ENCODE measurements around the gene OR2T27.
"Not testable (repeated sequence)": the region's sequence is repeated elsewhere in the genome, so short reads cannot be mapped to it uniquely, and the experiment has no call there.

OR2T27 gene, protein sequence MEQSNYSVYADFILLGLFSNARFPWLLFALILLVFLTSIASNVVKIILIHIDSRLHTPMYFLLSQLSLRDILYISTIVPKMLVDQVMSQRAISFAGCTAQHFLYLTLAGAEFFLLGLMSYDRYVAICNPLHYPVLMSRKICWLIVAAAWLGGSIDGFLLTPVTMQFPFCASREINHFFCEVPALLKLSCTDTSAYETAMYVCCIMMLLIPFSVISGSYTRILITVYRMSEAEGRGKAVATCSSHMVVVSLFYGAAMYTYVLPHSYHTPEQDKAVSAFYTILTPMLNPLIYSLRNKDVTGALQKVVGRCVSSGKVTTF

DNA sequence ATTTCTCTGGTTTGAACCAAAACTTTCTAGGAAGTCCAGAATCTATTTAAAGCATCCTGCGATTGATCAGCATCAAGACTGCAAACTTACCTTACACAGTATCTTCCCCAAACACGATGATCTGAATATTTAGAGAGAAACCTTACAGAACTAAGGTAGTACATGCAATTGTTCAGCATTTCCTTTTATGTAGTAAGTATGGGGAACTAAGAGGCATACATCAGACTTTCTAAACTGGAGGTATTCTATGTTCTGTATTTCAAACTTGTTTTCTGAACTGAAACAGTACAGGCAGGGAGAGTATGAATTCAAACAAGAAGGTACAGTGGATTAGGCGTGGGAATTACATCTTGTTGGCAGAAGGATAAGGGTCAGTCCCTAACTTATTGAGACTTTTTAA, at the start of gene OR2T27:
Gene OR2T27, minus strand, starts transcription at position 175 of the 400 bp plus-strand sequence. CDS start 4,644 bp downstream, outside the sequence.
- DNase-seq: not testable (repeated sequence)

DNA sequence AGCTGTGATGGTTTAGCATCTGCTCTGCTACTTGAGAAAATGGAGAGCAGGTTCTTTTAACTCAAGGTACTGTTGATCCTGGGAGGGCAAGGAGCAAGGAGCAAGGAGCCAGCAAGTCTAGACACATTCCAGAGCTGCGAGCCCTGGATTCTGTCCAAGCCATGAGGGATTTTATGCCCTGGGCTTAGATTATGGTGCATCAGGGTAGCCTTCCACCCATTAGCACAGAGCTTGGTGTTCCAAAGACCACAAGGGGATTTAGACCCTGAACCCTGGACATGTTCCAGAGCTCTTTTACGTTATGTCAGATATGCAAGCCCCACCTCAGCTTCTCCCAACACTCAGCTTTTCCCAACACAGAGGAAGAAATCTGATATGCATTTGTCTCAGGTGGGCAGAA, 49.3 kb upstream of the OR2T27 start:
- DNase-seq: peak in 1 of 6 experiments; percentile 1

DNA sequence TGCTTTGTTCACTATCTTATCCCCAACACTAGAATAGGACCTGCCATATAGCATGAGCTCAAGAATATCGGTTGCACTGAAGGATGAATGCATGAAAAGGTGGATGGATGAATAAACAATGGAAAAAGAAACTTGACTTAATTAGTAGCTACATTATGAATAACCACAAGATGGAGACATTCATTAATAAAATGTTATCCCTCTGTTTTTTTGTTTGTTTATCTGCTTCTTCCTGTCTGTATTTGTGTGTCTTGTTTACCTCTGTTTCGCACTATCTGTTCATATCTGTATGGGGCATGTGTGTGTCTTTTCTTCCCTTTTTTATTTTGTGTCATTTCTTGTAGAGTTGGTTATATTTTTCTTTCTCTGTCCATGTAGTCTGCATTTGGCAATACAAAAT, 48.3 kb upstream of the OR2T27 start:
- DNase-seq: no peak

DNA sequence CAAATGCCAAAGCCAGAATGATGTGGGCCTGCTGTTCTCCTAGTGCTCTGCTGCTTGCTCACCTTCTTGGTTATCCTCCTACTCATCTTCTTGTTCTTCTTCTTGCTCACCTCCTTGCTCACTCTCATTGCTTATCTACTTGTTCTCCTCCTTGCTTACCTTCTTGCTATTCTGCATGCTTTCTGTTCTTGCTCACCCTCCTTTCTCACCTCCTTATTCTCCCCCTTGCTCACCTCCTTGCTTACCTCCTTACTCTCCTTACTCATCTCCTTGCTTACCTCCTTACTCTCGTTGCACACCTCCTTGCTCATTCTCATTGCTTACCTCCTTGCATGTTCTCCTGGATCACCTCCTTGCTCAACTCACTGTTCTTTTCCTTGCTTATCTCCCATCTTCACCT, 47.4 kb upstream of the OR2T27 start, which contains the start of gene OR14I1:
Gene OR14I1, minus strand, starts transcription at position 53 of the 400 bp plus-strand sequence.
- no peak for DNase-seq

DNA sequence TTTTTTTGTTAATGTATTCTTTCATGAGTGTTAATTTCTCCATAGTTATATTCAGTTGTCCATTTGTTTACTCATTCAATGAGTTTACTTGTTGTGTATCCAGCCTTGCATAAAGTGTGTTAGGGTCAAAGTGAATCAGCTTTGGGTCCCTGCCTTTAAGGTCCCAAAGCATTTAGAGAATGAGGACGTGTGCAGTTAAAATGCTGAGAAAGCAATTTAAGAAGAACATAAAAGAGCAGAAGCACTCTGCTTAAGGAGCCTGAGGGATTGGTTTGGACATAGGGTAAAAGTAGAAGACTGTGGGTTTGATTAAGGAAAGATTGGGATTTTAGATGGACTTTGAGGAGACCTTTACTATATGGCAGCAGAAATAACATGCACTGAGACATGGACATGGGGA, 43.8 kb upstream of the OR2T27 start:
- no peak for DNase-seq

DNA sequence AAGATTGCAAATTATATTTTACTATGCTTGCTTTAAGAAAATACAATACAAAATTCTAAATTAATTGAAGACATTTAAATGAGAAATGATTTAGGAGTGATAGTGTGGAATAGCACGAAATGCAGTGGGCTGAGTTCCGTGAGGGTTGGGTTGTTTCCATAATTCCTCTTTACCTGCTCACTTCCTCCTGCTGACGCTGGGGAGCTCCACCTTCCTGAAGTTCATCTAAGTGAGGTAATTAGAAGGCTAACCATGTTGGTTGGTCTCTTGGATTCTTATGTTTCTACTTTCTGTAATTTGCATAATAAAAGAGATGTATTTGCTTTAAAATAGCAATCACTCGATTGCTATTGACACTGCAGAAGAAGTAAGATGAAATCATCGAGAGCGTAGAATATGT, 42.6 kb upstream of the OR2T27 start:
- DNase-seq: no peak

DNA sequence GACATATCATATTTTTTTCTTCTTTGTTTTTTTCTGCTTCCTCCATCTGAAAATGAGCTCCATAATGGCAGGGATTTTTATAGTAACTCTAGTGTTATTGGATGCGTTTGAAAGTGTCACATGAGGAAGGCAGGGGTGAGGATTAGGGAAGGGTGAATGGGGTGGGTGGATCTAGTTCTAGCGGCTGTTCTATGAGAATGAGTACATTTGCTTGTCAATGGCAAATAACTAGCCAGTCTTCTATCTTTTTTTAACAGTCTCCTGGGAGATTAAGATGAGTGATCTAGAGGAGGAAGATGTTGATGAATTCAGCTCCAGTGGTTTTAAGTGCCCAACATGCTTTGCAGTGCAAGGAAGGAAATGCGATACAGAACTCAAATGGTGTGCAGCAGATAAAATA, 41.4 kb upstream of the OR2T27 start:
- no peak for DNase-seq

DNA sequence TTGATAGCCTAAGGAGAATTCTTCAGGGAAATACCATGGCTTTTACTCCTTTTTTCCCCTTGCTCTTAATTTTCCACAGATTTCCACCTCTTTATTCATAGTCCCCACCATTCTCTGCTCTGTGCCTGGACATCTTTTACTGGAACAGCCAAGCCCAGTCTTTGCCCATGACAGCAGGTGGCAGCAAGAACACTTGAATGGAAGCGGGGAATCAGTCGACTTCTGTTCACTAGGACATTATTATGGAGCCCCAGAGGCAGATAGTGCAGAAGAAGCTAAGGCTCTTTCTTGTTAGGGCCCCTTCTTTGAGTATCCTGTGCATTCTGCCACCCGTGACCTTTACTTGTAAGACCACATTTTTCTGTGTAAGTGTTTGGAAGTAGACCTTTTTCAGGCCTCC, 40.9 kb upstream of the OR2T27 start:
- no peak for DNase-seq

DNA sequence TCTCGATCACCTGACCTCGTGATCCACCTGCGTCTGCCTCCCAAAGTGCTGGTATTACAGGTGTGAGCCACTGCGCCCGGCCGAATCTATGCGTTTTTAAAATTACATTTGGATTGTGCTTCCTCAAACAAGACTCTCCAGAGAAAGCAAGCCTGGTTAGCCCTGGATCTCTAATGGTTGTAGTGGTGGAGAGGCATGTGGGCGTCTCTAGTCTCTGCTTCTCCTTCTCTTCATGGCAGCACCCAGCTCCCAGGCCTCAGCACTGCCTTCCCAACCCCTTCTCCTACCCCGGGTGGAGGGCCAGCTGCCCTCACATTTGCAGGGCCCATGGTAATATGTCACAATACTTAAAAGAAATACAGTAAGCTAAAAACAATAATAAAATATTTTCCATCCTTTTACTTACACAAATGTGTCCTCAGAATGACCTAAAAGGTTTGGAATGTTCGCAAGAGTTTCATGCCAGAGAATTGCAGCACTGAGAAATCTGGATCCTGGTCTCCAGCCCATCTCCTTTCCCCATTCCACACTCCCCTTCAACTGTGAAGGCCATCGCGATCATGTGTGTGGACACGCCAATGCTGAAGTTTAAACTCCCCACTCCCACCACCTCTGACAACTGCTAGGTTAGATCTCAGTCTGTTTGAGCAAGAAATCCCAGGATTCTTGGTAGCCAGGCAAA, 40.3 kb upstream of the OR2T27 start:
- DNase-seq: no peak

DNA sequence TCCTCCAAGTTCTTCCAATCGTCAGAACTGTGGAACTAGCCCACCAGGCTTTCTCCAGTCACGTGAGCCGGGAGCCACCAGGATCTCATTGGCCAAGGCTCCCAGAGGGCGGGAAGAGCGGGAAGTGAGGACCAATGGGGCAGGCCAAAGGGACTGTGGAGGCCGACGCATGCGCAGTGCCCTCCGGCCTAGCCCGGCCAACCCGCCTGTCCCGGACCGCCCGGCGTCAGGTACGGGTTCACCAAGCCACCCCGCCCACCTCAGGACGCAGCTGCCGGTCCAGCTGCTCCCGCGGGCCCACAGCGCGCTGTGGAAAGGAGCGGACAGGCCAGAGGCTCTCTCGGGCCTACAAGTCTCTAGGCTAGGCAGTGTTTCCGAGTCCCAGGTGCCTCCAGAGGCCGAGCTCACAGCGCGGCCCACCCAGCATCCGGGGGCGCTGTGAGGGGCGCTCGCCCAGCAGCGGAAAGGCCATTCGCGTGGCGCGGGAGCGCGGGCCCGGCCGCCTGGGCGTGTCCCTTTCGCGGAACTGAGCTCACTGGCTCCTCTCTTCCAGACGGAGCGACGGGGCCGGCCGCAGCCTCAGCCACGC, 36.3 kb upstream of the OR2T27 start:
- no peak for DNase-seq

DNA sequence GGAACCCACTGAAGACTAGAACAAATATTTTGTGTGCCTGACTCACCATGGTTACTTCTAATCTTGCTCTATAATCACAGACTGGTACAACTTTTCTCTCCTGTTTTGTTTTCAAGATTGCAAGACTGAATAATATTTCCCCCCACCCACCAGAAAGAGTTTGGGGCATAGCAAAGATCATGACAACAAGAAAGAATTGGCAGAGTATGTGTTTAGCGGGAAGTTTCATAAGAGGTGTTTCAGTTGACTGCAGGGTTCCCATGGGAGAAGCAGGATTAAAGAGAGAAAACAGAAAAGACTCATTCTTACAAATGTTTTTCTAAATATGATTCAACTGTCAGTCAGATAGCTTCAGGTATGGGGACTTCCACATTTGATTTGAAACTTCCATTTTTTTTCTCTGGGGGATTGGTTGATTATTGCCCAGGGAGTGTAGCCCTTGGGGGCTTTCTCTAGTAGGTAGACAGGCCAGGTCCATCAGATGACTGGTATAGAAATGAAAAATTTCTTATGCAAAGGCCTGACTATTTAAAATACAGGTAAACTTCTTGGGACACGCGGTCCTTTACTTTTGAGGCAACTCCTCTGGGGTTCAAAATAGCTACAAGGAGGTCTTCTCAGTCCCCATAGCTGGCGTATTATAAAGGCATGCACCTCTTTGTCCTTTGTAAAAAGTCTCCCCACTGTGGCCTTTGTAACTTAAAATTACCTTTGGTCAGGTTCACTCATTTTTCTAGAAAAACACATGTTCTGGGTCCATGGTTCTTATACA, 33.4 kb upstream of the OR2T27 start:
- DNase-seq: no peak

DNA sequence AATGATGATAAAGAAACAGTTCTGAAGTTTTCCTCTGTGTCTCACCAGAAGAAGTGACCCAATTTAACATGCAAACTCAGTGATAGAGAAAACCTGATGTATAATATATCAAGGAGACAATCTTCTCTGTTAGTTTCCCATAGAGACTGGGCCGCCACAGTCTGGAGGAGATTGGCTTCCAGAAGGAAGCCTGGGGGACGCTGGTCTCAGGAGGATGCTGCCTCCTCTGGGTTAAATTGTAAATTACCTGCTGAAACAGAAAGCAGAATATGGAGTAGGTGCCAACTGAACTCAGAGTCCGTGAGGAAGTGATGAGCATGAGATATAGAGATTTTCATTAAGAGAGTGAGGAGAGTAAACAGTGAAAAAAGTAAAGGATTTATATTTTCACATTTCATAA, 31.5 kb upstream of the OR2T27 start:
- peak in 3 of 6 experiments; percentile 13 to 28 (median 26) for DNase-seq

DNA sequence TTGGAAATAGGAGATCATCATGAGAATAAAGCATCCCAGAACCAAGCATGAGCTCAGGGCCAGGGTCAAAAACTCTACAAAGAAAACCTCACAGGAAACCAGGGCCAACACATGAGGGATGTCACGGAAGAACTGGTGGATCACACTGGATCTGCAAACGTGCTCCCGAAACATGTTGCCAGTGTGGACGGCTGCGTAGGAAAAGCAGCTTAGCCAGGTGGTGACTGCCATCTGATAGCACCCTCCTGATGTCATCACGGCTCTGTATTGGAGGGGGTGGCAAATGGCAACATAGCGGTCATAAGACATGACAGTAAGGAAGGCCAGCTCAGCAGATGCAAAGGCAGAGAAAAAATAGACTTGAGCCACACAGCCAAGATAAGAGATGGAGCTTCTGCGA, 26.3 kb upstream of the OR2T27 start:
- DNase-seq: no peak

DNA sequence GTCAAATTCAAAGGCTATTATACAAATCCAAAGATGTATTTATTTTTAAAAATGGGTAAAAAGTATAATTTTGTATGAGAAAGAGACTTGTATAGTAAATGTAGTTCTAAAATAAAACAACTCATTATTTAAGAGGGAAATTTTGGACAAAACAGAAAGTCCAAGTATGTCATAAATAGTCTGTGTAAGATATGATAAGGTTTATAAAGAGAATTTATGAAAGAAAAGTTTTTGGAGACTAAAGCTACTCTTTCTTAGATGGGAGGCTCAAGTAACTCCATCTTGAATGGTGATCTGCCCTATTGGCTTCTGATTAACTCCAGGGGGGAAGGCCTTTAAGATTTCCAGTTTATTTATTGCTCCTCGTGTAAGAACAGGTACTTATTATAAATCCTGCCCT, 14.7 kb upstream of the OR2T27 start:
- DNase-seq: no peak

DNA sequence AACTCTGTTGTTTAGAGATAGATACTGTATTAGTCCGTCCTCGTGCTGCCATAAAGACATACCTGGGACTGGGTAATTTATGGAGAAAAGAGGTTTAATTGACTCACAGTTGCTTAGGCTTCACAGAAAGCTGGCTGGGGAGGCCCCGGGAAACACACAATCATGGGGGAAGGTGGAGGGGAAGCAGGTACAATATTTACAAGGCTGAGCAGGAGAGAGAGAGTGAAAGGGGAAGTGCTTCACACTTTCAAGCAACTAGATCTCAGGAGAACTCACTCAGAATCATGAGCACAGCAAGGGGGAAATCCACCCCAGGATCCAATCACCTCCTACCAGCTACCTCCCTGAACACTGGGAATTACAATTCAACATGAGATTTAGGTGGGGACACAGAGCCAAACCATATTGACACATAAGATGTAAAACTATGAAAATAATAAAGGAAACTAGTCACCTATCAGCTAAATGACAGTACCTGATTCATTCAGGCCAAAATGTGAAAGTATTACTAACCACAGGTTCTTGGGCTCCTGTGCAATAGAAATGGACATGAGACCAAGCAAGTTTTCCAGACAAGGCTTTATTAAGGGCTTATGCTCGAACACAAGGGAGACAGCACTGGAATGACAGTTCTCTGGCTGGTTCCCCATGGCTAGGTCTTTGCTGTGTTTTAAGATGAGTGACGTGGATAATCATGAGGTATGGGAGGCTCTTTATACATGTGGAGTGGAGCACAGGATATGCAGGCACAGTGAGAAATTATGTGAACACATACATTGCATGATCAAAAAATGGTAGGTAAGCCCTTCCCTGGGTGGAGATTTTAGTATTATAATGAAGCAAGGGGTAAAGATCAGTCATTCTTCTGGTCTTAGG, 8.4 kb upstream of the OR2T27 start:
- DNase-seq: not testable (repeated sequence)

DNA sequence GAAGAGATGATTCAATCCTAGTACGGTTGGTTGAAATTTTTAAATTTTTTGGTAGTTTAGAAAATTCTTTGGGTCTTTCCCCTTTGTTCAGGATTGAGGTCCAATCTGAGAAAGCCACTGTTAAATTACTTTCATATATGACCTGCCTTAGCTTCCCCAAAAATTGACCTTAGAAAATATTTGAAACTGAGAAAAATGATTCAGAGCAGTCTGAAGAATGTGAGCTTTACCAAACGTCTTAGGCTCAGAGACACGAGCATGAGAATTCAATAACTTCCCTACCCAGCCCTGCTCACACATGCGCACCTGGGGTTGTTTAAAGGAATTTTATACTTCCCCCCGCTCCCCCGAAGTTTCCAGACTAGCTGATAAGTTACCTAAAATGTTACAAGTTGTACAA, 1.5 kb upstream of the OR2T27 start:
- not testable (repeated sequence) for DNase-seq

DNA sequence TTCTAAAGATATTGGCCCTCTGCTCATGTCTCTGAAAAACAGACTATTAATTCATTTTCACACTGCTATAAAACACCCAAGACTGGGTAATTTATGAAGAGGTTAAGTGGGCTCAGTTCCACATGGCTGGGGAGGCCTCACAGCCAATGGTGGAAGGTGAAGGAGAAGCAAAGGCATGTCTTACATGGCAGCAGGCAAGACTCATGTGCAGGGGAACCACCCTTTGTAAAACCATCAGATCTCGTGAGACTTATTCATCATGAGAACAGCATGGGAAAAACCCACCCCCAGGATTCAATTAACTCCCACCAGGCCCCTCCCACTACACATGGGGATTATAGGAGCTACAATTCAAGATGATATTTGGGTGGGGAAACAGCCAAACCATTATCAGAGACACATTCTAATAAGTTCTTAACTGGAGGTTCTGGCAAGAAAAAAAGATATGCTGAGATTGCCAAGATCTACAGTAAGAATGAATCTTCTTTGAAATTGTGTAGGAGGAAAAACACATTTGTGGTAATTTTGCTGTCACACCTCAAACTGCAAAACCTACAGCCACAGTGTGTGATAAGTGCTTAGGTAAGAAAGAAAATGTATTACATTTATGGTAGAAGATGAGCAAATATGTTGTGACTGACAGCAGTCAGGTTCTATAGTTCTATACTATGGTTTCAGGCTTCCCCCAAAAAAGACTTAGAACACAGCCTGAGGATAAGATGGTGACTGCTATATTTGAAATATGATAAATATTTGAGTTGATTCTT, 6.4 kb downstream of the OR2T27 start:
- not testable (repeated sequence) for DNase-seq

DNA sequence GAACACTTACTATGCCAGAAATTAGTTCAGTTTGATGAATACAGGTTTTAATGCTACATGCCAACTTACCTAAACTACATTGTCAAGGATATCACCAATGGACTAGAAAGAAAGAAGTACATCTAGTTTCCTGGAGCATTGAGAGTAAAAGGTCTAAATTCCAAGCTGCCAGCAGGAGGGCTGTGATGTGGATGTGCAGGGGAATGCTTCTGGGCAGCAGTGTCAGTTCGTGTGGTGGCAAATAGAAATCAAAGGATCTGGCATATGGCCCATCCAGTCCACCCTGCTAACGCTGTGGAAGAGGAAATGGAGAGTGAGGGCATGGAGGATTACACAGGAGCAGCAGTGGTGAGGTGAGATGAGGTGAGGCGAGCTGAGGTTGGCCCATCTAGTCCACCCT, 10.2 kb downstream of the OR2T27 start, which contains the start of gene OR2T35:
Gene OR2T35, minus strand, starts transcription at position 101 of the 400 bp plus-strand sequence. CDS start 6,020 bp downstream, outside the sequence.
- DNase-seq: not testable (repeated sequence)

DNA sequence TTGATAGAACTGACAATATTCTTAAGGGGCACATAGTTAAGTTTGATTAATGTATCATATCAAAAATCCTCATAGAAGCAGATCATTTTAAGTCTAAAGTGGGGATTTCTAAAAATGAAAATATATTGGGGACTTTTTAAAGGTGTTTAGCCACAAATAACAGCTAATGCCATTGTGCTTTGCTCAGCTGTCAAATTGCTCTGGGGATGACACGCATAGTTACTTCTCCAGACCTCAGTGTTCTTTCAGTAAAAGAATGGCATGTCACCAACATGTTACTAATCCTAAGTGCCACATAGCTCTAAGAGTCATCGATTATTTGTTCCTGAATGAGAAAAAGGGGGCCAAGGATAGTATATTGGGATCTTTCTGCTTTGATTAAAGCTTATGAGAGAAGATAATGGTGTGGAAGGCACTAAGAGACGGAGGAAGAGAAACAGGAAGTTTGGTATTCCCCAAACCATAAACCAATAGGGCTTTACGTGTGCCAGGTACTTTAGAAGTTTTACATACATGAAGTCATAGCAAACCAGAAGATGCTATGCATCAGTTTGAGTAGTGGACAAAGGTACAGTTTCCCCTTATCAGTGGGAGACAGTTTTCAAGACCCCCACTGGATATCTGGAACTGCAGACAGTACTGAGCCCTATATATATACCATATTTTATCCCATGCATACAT, 12.2 kb downstream of the OR2T27 start:
- not testable (repeated sequence) for DNase-seq

DNA sequence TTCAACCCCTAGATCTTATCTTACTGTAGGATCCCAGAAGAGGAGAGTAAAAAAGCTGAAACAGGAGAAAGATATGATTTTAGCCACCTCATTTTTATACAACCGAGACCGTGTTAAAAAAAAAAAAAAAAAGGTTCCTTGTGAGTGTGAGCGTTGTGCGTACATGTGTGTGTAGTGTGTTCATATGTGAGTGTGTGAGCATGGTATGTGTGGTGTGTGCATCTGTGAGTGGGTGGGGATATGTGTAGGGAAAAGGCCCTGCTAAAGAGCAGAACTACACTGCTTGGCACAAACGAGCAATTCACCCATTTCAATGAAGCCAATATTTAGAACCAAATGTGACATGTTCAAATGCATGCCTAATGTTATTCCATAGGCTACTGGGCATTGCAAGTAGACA, 13.7 kb downstream of the OR2T27 start:
- DNase-seq: not testable (repeated sequence)

DNA sequence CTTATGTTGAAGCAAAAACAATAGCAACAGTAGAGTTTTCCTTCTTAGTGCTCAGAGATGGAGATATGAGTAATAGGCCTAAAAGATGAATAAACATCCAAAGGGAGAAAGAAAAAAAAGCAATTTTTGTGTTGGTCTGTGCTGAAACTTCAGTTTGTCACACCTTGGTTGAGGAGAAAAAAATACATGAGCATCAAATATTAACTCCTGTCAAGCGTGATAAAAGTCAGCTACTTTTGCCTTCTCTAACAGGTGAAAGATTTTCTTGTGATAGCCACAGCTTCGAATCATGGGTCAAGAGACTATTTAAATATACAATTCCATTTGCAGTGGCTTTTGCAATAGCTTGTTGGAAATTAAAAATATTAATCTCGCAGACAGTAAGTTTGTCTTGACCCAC, 14.4 kb downstream of the OR2T27 start:
- not testable (repeated sequence) for DNase-seq
